ENCODE results near the gene MGRN1.
A peak's percentile ranks its signal among the peaks of the same experiment; 100 is the strongest.

MGRN1 gene

GRCh38 chr16:4687416-4687815, 62.8 kb downstream of the MGRN1 start:
- no peak overlapping the region for H3K27ac ChIP-seq (ENCODE audit: low read depth, low read length)
- H3K9ac ChIP-seq (ENCODE audit: low read depth in 1 of 2, low read length in 2 of 2) = no peak overlapping the region
- peaks cover 28 to 69% of the 10 kb centered on the region in 2 donors for H3K36me3 ChIP-seq (ENCODE audit: control insufficient read depth in 1 of 2, insufficient read depth in 2 of 2, low read length in 2 of 2)

DNA sequence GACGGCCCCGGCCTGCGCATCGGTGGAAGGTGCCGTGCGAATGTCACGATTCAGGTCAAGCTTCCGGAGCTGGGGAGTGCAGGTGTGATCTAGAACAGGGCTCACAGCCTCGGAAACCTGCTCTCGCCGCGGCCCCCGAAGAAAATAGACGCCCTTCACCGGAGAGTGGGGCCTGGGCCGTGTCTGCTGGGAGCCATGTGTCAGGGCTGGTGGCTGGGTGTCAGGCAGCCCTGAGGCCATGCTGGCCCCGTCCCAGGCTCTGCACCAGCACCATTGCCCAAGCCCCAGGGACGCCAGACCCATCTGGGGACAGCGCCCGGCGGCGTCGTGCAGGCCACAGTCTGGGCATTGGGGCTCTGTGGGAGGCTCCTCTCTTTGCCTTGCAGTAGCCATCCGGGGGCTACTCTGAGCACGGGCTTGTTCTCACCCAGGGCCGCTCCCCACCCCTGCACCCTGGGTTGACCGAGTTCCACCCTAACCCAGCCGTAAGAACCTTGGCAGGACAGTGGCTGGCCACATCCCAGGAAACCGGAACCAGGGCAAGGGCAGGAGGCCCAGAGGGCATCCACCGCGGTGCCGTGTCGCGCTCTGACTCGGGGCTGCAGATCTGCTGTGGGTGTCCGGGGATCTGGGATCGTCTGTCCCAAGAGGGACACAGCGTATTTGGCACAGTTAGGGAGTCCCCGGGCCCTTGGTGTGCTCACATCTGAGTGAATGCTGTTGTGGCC, 63.5 kb downstream of the MGRN1 start:
- Histone ChIP-seq H3K27me3 (ENCODE audit: control insufficient read depth in 1 of 2, insufficient read depth in 2 of 2, low read length in 2 of 2) (no peaks in the 10 kb centered on the region), H3K36me3 (ENCODE audit: control insufficient read depth in 1 of 2, insufficient read depth in 2 of 2, low read length in 2 of 2) (peaks cover 27 to 63% of the 10 kb centered on the region in 2 donors), H3K9ac (ENCODE audit: low read depth in 1 of 2, low read length in 2 of 2) (no peak overlapping the region), H3K4me3 (ENCODE audit: low read depth in 1 of 2, low read length in 2 of 2) (no peak overlapping the region), H3K4me1 (ENCODE audit: control insufficient read depth in 1 of 2, insufficient read depth in 2 of 2, low read length in 2 of 2) (peaks cover 10 to 11% of the 10 kb centered on the region in 2 donors), H3K27ac (ENCODE audit: low read depth, low read length) (no peak overlapping the region), H3K9me3 (ENCODE audit: control insufficient read depth in 1 of 2, low read length in 2 of 2) (no peaks in the 10 kb centered on the region)

More at GRCh38 chr16:4687416-4687815, 62.8 kb downstream of the MGRN1 start:
- Histone ChIP-seq H3K27me3 (ENCODE audit: control insufficient read depth in 1 of 2, insufficient read depth in 2 of 2, low read length in 2 of 2) (no peaks in the 10 kb centered on the region), H3K4me1 (ENCODE audit: control insufficient read depth in 1 of 2, insufficient read depth in 2 of 2, low read length in 2 of 2) (peaks cover 3 to 4% of the 10 kb centered on the region in 2 donors), H3K9me3 (ENCODE audit: control insufficient read depth in 1 of 2, low read length in 2 of 2) (no peaks in the 10 kb centered on the region), H3K4me3 (ENCODE audit: low read depth in 1 of 2, low read length in 2 of 2) (no peak overlapping the region)

DNA sequence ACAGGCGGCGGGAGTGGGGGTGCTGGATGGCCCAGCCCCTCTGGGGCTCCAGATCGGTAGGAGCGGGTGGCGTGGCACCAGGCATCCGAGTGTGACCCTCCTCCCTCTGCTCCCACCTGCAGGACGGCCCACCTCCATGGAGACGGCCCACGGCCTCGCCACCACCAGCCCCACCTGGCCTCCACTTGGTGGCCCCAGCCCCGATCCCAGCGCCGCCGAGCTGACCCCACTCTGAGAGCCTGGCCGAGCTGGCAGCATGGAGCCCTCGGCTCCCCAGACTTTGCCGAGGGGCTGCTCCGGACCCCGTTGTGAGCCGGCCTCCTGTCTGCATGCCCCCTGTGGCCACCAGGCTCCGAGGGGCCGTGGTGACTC, 64.0 kb downstream of the MGRN1 start:
- Histone ChIP-seq H3K27ac (ENCODE audit: low read depth, low read length) (no peak overlapping the region), H3K9ac (ENCODE audit: low read depth in 1 of 2, low read length in 2 of 2) (no peak overlapping the region)

DNA sequence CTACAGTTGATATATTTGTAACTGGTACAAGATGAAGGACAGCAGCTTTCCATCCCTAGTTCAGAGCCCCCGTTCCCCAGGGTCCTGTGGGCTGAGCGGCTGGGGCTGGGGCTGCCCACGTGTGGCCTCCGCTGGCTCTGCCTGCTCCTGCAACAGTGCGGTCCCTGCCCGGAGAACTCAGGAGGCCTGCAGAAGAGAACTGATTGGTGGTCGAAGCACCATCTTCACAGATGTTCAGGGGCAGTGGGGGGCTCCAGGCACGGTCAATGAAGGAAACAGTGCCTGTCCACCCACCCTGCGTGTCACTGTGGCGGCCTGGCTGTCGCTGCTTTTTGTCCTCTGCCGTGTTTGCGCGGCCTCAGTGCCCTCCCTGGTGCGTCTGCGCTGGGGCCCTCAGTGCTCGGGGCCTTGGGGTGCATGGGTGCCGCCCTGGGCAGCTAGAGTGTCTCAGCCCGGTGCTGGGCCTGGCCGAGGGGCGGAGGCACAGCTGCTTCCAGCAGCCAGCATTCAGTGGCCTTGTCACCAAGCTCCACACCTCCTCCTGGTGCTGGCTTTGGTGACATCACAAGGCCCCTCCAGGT, 64.6 kb downstream of the MGRN1 start:
- H3K9me3 ChIP-seq (ENCODE audit: control insufficient read depth in 1 of 2, low read length in 2 of 2) = no peaks in the 10 kb centered on the region
- no peaks in the 10 kb centered on the region for H3K27me3 ChIP-seq (ENCODE audit: control insufficient read depth in 1 of 2, insufficient read depth in 2 of 2, low read length in 2 of 2)
- no peak overlapping the region for H3K27ac ChIP-seq (ENCODE audit: low read depth, low read length)
- H3K9ac ChIP-seq (ENCODE audit: low read depth in 1 of 2, low read length in 2 of 2) = no peak overlapping the region
- peaks cover 10 to 12% of the 10 kb centered on the region in 2 donors for H3K4me1 ChIP-seq (ENCODE audit: control insufficient read depth in 1 of 2, insufficient read depth in 2 of 2, low read length in 2 of 2)
- H3K4me3 ChIP-seq (ENCODE audit: low read depth in 1 of 2, low read length in 2 of 2) = no peak overlapping the region
- peaks cover 19 to 57% of the 10 kb centered on the region in 2 donors for H3K36me3 ChIP-seq (ENCODE audit: control insufficient read depth in 1 of 2, insufficient read depth in 2 of 2, low read length in 2 of 2)

More for the DNA sequence above, 64.0 kb downstream of the MGRN1 start:
- H3K9me3 ChIP-seq (ENCODE audit: control insufficient read depth in 1 of 2, low read length in 2 of 2) = no peaks in the 10 kb centered on the region
- H3K4me1 ChIP-seq (ENCODE audit: control insufficient read depth in 1 of 2, insufficient read depth in 2 of 2, low read length in 2 of 2) = peaks cover 10 to 12% of the 10 kb centered on the region in 2 donors
- no peaks in the 10 kb centered on the region for H3K27me3 ChIP-seq (ENCODE audit: control insufficient read depth in 1 of 2, insufficient read depth in 2 of 2, low read length in 2 of 2)
- H3K36me3 ChIP-seq (ENCODE audit: control insufficient read depth in 1 of 2, insufficient read depth in 2 of 2, low read length in 2 of 2) = peaks cover 22 to 61% of the 10 kb centered on the region in 2 donors
- no peak overlapping the region for H3K4me3 ChIP-seq (ENCODE audit: low read depth in 1 of 2, low read length in 2 of 2)

DNA sequence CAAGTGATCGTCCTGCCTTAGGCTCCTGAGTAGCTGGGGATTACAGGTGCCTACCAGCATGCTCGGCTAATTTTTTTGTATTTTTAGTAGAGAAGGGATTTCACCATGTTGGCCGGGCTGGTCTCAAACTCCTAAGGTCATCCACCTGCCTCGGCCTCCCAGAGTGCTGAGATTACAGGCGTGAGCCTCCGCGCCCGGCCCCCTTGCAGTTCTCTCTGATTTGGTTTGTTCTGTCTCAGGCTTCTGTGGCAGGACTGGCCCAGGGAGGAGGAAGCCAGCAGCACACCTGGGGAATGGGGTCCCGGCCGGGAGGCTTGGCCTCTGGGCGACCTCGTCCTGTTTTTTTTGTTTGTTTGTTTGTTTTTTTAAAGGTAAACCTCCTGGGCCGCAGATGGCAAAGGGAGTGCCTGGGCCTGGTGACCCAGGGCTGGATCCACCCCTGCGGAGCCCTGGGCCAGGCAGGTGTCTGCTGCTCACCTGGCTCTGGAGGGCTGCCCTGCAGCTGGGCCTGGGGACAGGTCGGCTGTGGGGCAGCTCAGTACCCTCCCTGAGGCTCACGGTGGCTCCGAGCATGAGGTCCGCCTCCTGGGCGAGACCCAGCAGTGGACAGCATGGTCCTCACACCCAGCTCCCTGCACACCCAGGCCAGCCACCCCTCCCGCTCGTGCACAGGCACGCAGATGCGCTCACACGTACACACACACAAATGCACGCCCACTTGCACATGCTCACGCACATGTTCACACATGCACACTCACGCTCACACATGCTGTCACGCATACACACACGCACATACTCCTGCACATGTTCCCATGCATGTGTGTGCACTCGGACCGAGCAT, 65.5 kb downstream of the MGRN1 start:
- no peak overlapping the region for H3K27ac ChIP-seq (ENCODE audit: low read depth, low read length)
- H3K4me1 ChIP-seq (ENCODE audit: control insufficient read depth in 1 of 2, insufficient read depth in 2 of 2, low read length in 2 of 2) = peaks cover 16 to 20% of the 10 kb centered on the region in 2 donors
- peaks cover 10 to 51% of the 10 kb centered on the region in 2 donors for H3K36me3 ChIP-seq (ENCODE audit: control insufficient read depth in 1 of 2, insufficient read depth in 2 of 2, low read length in 2 of 2)
- H3K4me3 ChIP-seq (ENCODE audit: low read depth in 1 of 2, low read length in 2 of 2) = no peak overlapping the region
- H3K9me3 ChIP-seq (ENCODE audit: control insufficient read depth in 1 of 2, low read length in 2 of 2) = no peaks in the 10 kb centered on the region
- no peaks in the 10 kb centered on the region for H3K27me3 ChIP-seq (ENCODE audit: control insufficient read depth in 1 of 2, insufficient read depth in 2 of 2, low read length in 2 of 2)
- H3K9ac ChIP-seq (ENCODE audit: low read depth in 1 of 2, low read length in 2 of 2) = no peak overlapping the region

DNA sequence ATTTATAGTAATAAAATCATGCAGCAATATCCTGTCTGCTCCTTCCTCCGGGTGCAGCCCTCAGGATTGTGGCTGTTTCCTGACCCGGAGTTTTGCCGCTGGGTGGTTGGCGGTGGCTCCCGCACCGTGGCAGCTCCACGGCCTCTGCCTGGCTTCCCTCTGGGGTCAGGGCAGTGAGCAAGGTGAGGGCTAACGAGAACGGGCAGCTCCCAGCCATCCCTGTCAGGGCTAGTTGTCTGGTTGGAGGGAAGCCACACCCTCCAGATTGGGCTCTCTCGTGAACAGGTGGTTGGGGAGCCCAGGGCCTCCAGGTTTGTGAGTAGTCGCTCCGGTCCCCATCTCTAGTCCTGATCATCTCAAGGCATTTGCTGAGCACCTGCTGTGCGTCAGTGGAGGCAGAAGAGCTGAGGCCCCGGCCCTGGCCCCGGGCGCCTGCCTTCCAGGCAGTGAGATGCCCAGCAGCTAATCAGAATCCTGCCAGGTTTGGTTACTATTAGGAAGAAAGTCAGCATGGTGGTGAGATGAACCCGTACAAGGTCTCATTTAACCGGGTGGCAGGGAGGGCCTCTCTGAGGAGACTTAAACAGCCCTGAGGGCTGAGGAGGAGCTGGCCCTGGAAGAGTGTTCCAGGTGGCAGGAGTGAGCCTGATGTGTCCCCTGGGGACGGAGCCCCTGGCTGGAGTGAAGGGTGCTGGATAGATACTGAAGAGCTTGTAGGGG, 66.5 kb downstream of the MGRN1 start:
- H3K9ac ChIP-seq (ENCODE audit: low read depth in 1 of 2, low read length in 2 of 2) = no peak overlapping the region
- H3K4me3 ChIP-seq (ENCODE audit: low read depth in 1 of 2, low read length in 2 of 2) = no peak overlapping the region
- no peaks in the 10 kb centered on the region for H3K9me3 ChIP-seq (ENCODE audit: control insufficient read depth in 1 of 2, low read length in 2 of 2)
- H3K36me3 ChIP-seq (ENCODE audit: control insufficient read depth in 1 of 2, insufficient read depth in 2 of 2, low read length in 2 of 2) = peaks cover 11 to 51% of the 10 kb centered on the region in 2 donors
- H3K27ac ChIP-seq (ENCODE audit: low read depth, low read length) = no peak overlapping the region
- no peaks in the 10 kb centered on the region for H3K27me3 ChIP-seq (ENCODE audit: control insufficient read depth in 1 of 2, insufficient read depth in 2 of 2, low read length in 2 of 2)
- H3K4me1 ChIP-seq (ENCODE audit: control insufficient read depth in 1 of 2, insufficient read depth in 2 of 2, low read length in 2 of 2) = peaks cover 16 to 28% of the 10 kb centered on the region in 2 donors

DNA sequence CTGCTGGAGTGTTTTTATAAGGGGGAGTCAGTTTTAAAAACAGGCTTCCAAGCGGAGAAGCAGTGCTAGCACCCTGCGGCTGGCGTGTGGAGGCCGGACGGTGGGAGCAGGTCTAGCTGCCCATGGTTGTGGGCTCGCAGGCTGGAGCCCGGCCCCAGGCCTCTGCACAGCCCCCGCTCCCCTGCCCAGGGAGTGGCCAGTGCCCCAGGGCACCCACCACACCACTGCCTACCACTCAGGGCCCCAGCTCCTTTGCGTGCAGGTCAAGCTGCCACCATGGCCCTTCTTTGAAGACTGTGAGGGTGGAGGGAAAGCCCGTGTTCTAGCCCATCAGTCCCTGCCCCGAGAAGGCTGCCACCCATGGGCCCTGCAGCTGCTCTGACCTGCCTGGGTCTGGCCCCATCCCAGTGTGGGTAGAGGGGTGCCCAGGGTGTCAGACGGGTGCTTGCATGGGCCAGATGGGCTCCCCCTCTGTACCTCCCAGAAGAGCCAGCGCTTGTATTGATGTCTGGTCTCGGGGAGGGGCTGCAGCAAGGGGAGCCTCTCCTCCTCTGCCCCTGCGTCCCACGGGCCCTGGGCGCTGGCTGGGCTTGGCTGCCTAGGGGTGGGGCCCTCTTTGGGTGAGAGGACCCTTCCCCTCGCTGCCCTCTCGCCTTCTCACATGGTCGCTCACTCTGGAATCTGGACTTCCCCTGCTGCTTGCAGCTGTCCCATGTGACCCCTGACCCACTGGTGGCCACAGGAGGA, 67.2 kb downstream of the MGRN1 start:
- peaks cover 16 to 49% of the 10 kb centered on the region in 2 donors for H3K36me3 ChIP-seq (ENCODE audit: control insufficient read depth in 1 of 2, insufficient read depth in 2 of 2, low read length in 2 of 2)
- no peak overlapping the region for H3K27ac ChIP-seq (ENCODE audit: low read depth, low read length)
- H3K9ac ChIP-seq (ENCODE audit: low read depth in 1 of 2, low read length in 2 of 2) = peak overlapping the region in 1 of 2 donors; percentile 91
- H3K4me1 ChIP-seq (ENCODE audit: control insufficient read depth in 1 of 2, insufficient read depth in 2 of 2, low read length in 2 of 2) = peaks cover 16 to 28% of the 10 kb centered on the region in 2 donors
- no peaks in the 10 kb centered on the region for H3K9me3 ChIP-seq (ENCODE audit: control insufficient read depth in 1 of 2, low read length in 2 of 2)
- H3K4me3 ChIP-seq (ENCODE audit: low read depth in 1 of 2, low read length in 2 of 2) = no peak overlapping the region
- no peaks in the 10 kb centered on the region for H3K27me3 ChIP-seq (ENCODE audit: control insufficient read depth in 1 of 2, insufficient read depth in 2 of 2, low read length in 2 of 2)

DNA sequence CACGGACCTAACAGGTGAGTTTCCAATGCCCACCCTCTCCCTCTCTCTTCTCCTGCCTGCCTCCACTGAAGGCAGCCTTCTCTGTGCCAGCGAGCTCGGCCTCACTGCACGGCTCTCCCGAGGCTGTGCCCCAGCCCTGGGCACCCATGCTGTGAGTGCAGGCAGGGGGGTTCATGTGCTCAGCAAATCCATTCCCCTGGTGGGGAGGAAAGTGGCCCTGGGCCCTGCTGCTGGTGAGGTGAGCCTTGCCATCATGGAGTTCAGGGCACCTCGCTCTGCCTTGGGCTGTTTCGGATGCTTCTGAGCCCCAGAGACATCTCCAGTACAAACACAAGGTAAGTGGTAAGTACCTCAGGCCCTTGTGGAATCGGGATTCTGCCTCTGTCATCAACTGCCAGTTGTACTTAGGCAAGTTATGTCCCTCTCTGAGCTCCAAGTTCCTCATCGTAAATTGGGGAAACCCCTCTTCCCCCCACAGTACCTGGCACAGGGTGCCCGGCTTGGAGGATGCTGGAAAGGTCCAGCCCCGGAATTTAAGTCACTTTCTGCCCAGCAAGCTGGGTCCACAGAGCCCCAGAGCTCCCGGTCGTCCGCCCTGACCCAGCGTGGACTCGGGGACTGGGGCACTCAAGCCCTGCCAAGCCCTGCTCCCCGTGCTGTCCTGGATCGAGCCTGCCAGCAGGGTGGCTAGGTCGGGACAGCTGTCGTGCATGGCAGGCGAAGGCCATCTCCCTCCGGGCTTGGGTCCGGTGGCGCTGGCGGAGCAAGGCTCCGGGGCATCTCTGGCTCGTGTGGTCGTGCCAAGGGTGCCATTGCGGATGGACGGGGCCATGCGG, 68.1 kb downstream of the MGRN1 start:
- Histone ChIP-seq H3K27ac (ENCODE audit: low read depth, low read length) (no peak overlapping the region), H3K9me3 (ENCODE audit: control insufficient read depth in 1 of 2, low read length in 2 of 2) (no peaks in the 10 kb centered on the region), H3K4me3 (ENCODE audit: low read depth in 1 of 2, low read length in 2 of 2) (peak overlapping the region; percentile 76 to 84), H3K4me1 (ENCODE audit: control insufficient read depth in 1 of 2, insufficient read depth in 2 of 2, low read length in 2 of 2) (peaks cover 16 to 28% of the 10 kb centered on the region in 2 donors), H3K36me3 (ENCODE audit: control insufficient read depth in 1 of 2, insufficient read depth in 2 of 2, low read length in 2 of 2) (peaks cover 18 to 50% of the 10 kb centered on the region in 2 donors), H3K9ac (ENCODE audit: low read depth in 1 of 2, low read length in 2 of 2) (peak overlapping the region; percentile 26 to 91), H3K27me3 (ENCODE audit: control insufficient read depth in 1 of 2, insufficient read depth in 2 of 2, low read length in 2 of 2) (no peaks in the 10 kb centered on the region)
